ENCODE results near the gene TBCE. TPM values are rescaled to one million over a fixed set of nuclear protein-coding genes. Genes with fewer than 3 reads are reported as not detected.

Gene TBCE
- total RNA-seq, 1 donor from 2014 or later: 17.2 TPM

GRCh38 chr1:235423214-235423652 is 56.0 kb downstream of the TBCE start:
- no peak for DNase-seq
- Histone ChIP-seq H3K4me1 (peaks cover 12% of the 10 kb centered on the region), H3K27ac (replicated peaks) (no peak overlapping the region), H3K36me3 (no peaks in the 10 kb centered on the region), H3K4me3 (no peak overlapping the region), H3K9me3 (replicated peaks) (no peaks in the 10 kb centered on the region), H3K27me3 (ENCODE audit: low read depth) (no peaks in the 10 kb centered on the region)
- no peak for TF ChIP-seq CTCF (IDR thresholded peaks at IDR 0.05; ENCODE audit: borderline replicate concordance)
- intact Hi-C loops (cut with micrococcal nuclease): no loop called here

- no peak for TF ChIP-seq CTCF (IDR thresholded peaks at IDR 0.05; ENCODE audit: borderline replicate concordance)
- intact Hi-C loops (cut with micrococcal nuclease): no loop called here
- no peak overlapping the region for H3K4me3 ChIP-seq
- H3K27ac ChIP-seq (replicated peaks): no peak overlapping the region
- peaks cover 12% of the 10 kb centered on the region for H3K4me1 ChIP-seq
- H3K36me3 ChIP-seq: no peaks in the 10 kb centered on the region
- no peak for DNase-seq
- no peaks in the 10 kb centered on the region for H3K27me3 ChIP-seq (ENCODE audit: low read depth)
- H3K9me3 ChIP-seq (replicated peaks): no peaks in the 10 kb centered on the region
Observed at GRCh38 chr1:235424092-235424491, 56.9 kb downstream of the TBCE start.

- no peaks in the 10 kb centered on the region for H3K36me3 ChIP-seq
- no peak overlapping the region for H3K4me3 ChIP-seq
- no peak for DNase-seq
- TF ChIP-seq CTCF (IDR thresholded peaks at IDR 0.05; ENCODE audit: borderline replicate concordance): no peak
- peaks cover 12% of the 10 kb centered on the region for H3K4me1 ChIP-seq
- H3K27me3 ChIP-seq (ENCODE audit: low read depth): no peaks in the 10 kb centered on the region
- H3K27ac ChIP-seq (replicated peaks): no peak overlapping the region
- intact Hi-C loops (cut with micrococcal nuclease): no loop called here
- no peaks in the 10 kb centered on the region for H3K9me3 ChIP-seq (replicated peaks)
Observed at GRCh38 chr1:235425357-235425756, 58.1 kb downstream of the TBCE start.

GRCh38 chr1:235426143-235426542 is 58.9 kb downstream of the TBCE start:
- peaks cover 12% of the 10 kb centered on the region for H3K4me1 ChIP-seq
- intact Hi-C loops (cut with micrococcal nuclease): no loop called here
- no peak overlapping the region for H3K27ac ChIP-seq (replicated peaks)
- H3K36me3 ChIP-seq: no peaks in the 10 kb centered on the region
- H3K9me3 ChIP-seq (replicated peaks): no peaks in the 10 kb centered on the region
- H3K4me3 ChIP-seq: no peak overlapping the region
- no peak for DNase-seq
- no peaks in the 10 kb centered on the region for H3K27me3 ChIP-seq (ENCODE audit: low read depth)
- TF ChIP-seq CTCF (IDR thresholded peaks at IDR 0.05; ENCODE audit: borderline replicate concordance): no peak

- no peak for TF ChIP-seq CTCF (IDR thresholded peaks at IDR 0.05; ENCODE audit: borderline replicate concordance)
- Histone ChIP-seq H3K4me1 (peaks cover 12% of the 10 kb centered on the region), H3K36me3 (no peaks in the 10 kb centered on the region), H3K9me3 (replicated peaks) (no peaks in the 10 kb centered on the region), H3K27ac (replicated peaks) (no peak overlapping the region), H3K27me3 (ENCODE audit: low read depth) (no peaks in the 10 kb centered on the region), H3K4me3 (no peak overlapping the region)
- no peak for DNase-seq
- intact Hi-C loops (cut with micrococcal nuclease): no loop called here
Observed at GRCh38 chr1:235426680-235427079, 59.5 kb downstream of the TBCE start.

GRCh38 chr1:235427447-235427846 is 60.2 kb downstream of the TBCE start:
- no peak for DNase-seq
- no peaks in the 10 kb centered on the region for H3K27me3 ChIP-seq (ENCODE audit: low read depth)
- H3K4me3 ChIP-seq: no peak overlapping the region
- H3K36me3 ChIP-seq: peaks cover 7% of the 10 kb centered on the region
- no peaks in the 10 kb centered on the region for H3K9me3 ChIP-seq (replicated peaks)
- peaks cover 12% of the 10 kb centered on the region for H3K4me1 ChIP-seq
- intact Hi-C loops (cut with micrococcal nuclease): no loop called here
- no peak for TF ChIP-seq CTCF (IDR thresholded peaks at IDR 0.05; ENCODE audit: borderline replicate concordance)
- H3K27ac ChIP-seq (replicated peaks): no peak overlapping the region
